Measurements from ENCODE around the gene VGLL4.

VGLL4 gene

GRCh38 chr3:11626084-11626463 lies 17.6 kb downstream of the VGLL4 start:
- no peak for DNase-seq (ENCODE audit: low spot score)

- no peak for DNase-seq (ENCODE audit: low spot score)
These were observed 18.2 kb downstream of the VGLL4 start for GRCh38 chr3:11625376-11626083.

GRCh38 chr3:11624704-11625375 lies 18.9 kb downstream of the VGLL4 start:
- DNase-seq (ENCODE audit: low spot score): no peak

- DNase-seq (ENCODE audit: low spot score): no peak
These were observed 19.6 kb downstream of the VGLL4 start for GRCh38 chr3:11624161-11624560.

GRCh38 chr3:11622586-11623550 lies 20.8 kb downstream of the VGLL4 start:
- DNase-seq (ENCODE audit: low spot score): no peak

- DNase-seq (ENCODE audit: low spot score): no peak
These were observed 22.6 kb downstream of the VGLL4 start for GRCh38 chr3:11621077-11621476.

GRCh38 chr3:11619946-11620652 lies 23.6 kb downstream of the VGLL4 start:
- DNase-seq (ENCODE audit: low spot score): no peak

GRCh38 chr3:11619461-11619860 lies 24.3 kb downstream of the VGLL4 start:
- DNase-seq (ENCODE audit: low spot score): no peak

- DNase-seq (ENCODE audit: low spot score): no peak
These were observed 24.8 kb downstream of the VGLL4 start for GRCh38 chr3:11618904-11619303.

- no peak for DNase-seq (ENCODE audit: low spot score)
These were observed 27.2 kb downstream of the VGLL4 start for GRCh38 chr3:11616551-11616950.

GRCh38 chr3:11613851-11614487 lies 29.7 kb downstream of the VGLL4 start:
- DNase-seq (ENCODE audit: low spot score): no peak

GRCh38 chr3:11613319-11613718 lies 30.4 kb downstream of the VGLL4 start:
- DNase-seq (ENCODE audit: low spot score): no peak

- DNase-seq (ENCODE audit: low spot score): no peak
These were observed 31.1 kb downstream of the VGLL4 start for GRCh38 chr3:11612515-11613188.

- no peak for DNase-seq (ENCODE audit: low spot score)
These were observed 32.3 kb downstream of the VGLL4 start for GRCh38 chr3:11611341-11611799.

- no peak for DNase-seq (ENCODE audit: low spot score)
These were observed 32.9 kb downstream of the VGLL4 start for GRCh38 chr3:11610700-11611275.

GRCh38 chr3:11610044-11610671 lies 33.6 kb downstream of the VGLL4 start:
- DNase-seq (ENCODE audit: low spot score): no peak

GRCh38 chr3:11609481-11609880 lies 34.2 kb downstream of the VGLL4 start:
- DNase-seq (ENCODE audit: low spot score): no peak

GRCh38 chr3:11607816-11608215 lies 35.9 kb downstream of the VGLL4 start:
- DNase-seq (ENCODE audit: low spot score): no peak

GRCh38 chr3:11606865-11607440 lies 36.8 kb downstream of the VGLL4 start:
- no peak for DNase-seq (ENCODE audit: low spot score)
